MCF 10A (cell line): Measurements from ENCODE around the gene FAAP20. TPM values are rescaled to one million over a fixed set of nuclear protein-coding genes. Genes with fewer than 3 reads are reported as not detected.

Experiments used
- BruUV-seq: library from RNA; stranded (reverse); fragments of 400-500 nt; replicated peaks from 2 replicates; lab custom pipeline; 2021; lab: Mats Ljungman, UMichigan
- CTCF ChIA-PET: fragments of 300-600 bp; sonication (Branson Sonifier 250); formaldehyde crosslinking; extraction: SDS; loops from one replicate; lab custom pipeline; 2021; ENCODE audit warnings: antibody characterized with exemption, inconsistent platforms; lab: Yijun Ruan, JAX
- POLR2A ChIA-PET: fragments of 300-600, 350-650 bp; sonication (Branson Sonifier 250); formaldehyde crosslinking; extraction: SDS; loops from one replicate; lab custom pipeline; 2020; ENCODE audit warnings: antibody characterized with exemption, inconsistent platforms; lab: Yijun Ruan, JAX
- DNase-seq: peaks from one replicate; pipeline ENCODE4 v3.0.0-alpha.2; 2018; ENCODE audit not compliant: unreplicated experiment
- H3K27ac Mint-ChIP-seq: one replicate; pipeline ENCODE4 v1.8.0; 2022; ENCODE audit warnings: mild to moderate bottlenecking, low read depth, mixed read lengths; ENCODE audit not compliant: unreplicated experiment
- H3K27me3 Mint-ChIP-seq: one replicate; pipeline ENCODE4 v1.8.0; 2022; ENCODE audit warnings: mixed read lengths; ENCODE audit not compliant: insufficient read depth, unreplicated experiment
- H3K36me3 Mint-ChIP-seq: one replicate; pipeline ENCODE4 v1.8.0; 2022; ENCODE audit warnings: mild to moderate bottlenecking, moderate library complexity, mixed read lengths; ENCODE audit not compliant: insufficient read depth, unreplicated experiment
- H3K4me1 Mint-ChIP-seq: one replicate; pipeline ENCODE4 v1.8.0; 2022; ENCODE audit warnings: mixed read lengths; ENCODE audit not compliant: insufficient read depth, unreplicated experiment
- H3K4me3 Mint-ChIP-seq: one replicate; pipeline ENCODE4 v1.8.0; 2022; ENCODE audit warnings: mild to moderate bottlenecking, moderate library complexity, mixed read lengths; ENCODE audit not compliant: unreplicated experiment
- H3K9me3 Mint-ChIP-seq: one replicate; pipeline ENCODE4 v1.8.0; 2022; ENCODE audit warnings: mixed read lengths; ENCODE audit not compliant: unreplicated experiment
- intact Hi-C: fragments of 100-400 bp; cut with micrococcal nuclease; formaldehyde crosslinking; loops from 2 replicates; pipeline ENCODE4 v1.14.1; 2022
- total RNA-seq: library from RNA; stranded (reverse); gene quantifications from 2 replicates; pipeline ENCODE4 v1.2.3, GENCODE V29; 2022
- TF ChIP-seq, protein P1 (sequence below): fragments of 200-600 bp; IDR thresholded peaks from one replicate; pipeline ENCODE4 v1.8.0; 2022; ENCODE audit warnings: antibody characterized with exemption, mild to moderate bottlenecking; ENCODE audit not compliant: unreplicated experiment

FAAP20 gene
- total RNA-seq, 1 experiment from 2014 or later, result 75.9 TPM

DNA sequence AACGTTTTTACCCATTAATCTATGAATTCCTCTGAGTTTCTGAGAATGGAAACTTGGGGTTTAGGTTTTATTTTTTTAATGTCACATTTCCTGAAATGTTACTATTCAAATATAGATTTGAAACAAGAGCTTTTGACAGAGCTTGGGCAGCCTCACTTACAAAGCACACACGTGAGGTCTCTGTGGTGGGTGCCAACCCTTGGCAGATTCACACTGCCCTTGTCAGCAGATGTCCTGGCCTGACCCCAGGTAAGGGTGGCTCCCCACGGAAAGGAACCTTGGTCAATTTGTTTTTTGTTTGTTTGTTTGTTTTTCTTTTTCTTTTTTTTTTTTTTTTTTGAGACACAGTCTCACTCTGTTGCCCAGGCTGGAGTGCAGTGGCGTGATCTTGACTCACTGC, 53.5 kb downstream of the FAAP20 start:
- ChIA-PET CTCF (interaction anchor here (0.6 to 3.3 kb wide), 7 partner anchors 10 to 106 kb away, joined by 4 to 22 read pairs (median 7); no protein-coding TSS in a partner anchor), POLR2A (interaction anchor here (1.3 kb wide), 1 partner anchor 9 kb away, joined by 4 read pairs; no protein-coding TSS in a partner anchor)
- Mint-ChIP-seq H3K27me3 (no peaks in the 10 kb centered on the region), H3K9me3 (no peaks in the 10 kb centered on the region), H3K27ac (no peak overlapping the region), H3K4me1 (no peaks in the 10 kb centered on the region), H3K4me3 (no peak overlapping the region), H3K36me3 (no peaks in the 10 kb centered on the region)
- TF ChIP-seq, protein P1, sequence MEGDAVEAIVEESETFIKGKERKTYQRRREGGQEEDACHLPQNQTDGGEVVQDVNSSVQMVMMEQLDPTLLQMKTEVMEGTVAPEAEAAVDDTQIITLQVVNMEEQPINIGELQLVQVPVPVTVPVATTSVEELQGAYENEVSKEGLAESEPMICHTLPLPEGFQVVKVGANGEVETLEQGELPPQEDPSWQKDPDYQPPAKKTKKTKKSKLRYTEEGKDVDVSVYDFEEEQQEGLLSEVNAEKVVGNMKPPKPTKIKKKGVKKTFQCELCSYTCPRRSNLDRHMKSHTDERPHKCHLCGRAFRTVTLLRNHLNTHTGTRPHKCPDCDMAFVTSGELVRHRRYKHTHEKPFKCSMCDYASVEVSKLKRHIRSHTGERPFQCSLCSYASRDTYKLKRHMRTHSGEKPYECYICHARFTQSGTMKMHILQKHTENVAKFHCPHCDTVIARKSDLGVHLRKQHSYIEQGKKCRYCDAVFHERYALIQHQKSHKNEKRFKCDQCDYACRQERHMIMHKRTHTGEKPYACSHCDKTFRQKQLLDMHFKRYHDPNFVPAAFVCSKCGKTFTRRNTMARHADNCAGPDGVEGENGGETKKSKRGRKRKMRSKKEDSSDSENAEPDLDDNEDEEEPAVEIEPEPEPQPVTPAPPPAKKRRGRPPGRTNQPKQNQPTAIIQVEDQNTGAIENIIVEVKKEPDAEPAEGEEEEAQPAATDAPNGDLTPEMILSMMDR, result no peak
- no peak for DNase-seq
- BruUV-seq, result no TSS peak
- intact Hi-C loops, result loop anchor here (2.0 kb wide), 1 partner anchor 90 kb away; the partner anchor contains the start of gene PRKCZ

Other genes with a start within 250 kb of the FAAP20 start
- gene CFAP74, start 191.0 kb downstream of the FAAP20 start, total RNA-seq, result not detected in 2 replicates
- gene GABRD, start 175.4 kb downstream of the FAAP20 start, total RNA-seq, result not detected in 2 replicates
- gene PRKCZ, start 144.4 kb downstream of the FAAP20 start, total RNA-seq, result 20.3 and 24.9 TPM in 2 replicates
- gene SKI, start 33.5 kb upstream of the FAAP20 start, total RNA-seq, result 42.7 and 53.7 TPM in 2 replicates
- gene MORN1, start 196.8 kb upstream of the FAAP20 start, total RNA-seq, result 19.4 and 28.0 TPM in 2 replicates
- gene RER1, start 197.1 kb upstream of the FAAP20 start, total RNA-seq, result 172 and 224 TPM in 2 replicates
- 31.3 and 36.1 TPM in 2 replicates for gene PEX10, start 217.8 kb upstream of the FAAP20 start, total RNA-seq